ENCODE data around the gene TMEM138. TPM values are rescaled to one million over a fixed set of nuclear protein-coding genes. Genes with fewer than 3 reads are reported as not detected.

TMEM138 gene
- total RNA-seq, 3 donors from 2014 or later = 24.6 to 38.5 (median 32.8) TPM

- H3K27me3 ChIP-seq = no peaks in the 10 kb centered on the region
- intact Hi-C loops (cut with DNase I; ENCODE audit: low total_unique reads) = no loop called here
- TF ChIP-seq POLR2AphosphoS5 (IDR thresholded peaks at IDR 0.05) (no peak), CTCF (IDR thresholded peaks at IDR 0.05) (no peak), POLR2A (IDR thresholded peaks at IDR 0.05) (no peak)
- H3K9me3 ChIP-seq = no peaks in the 10 kb centered on the region
- peaks cover 0 to 6% of the 10 kb centered on the region in 2 donors for H3K4me1 ChIP-seq
- DNase-seq (ENCODE audit: low spot score in 2 of 2) = no peak
- H3K4me3 ChIP-seq = peak overlapping the region in 1 of 3 donors; percentile 6
- H3K36me3 ChIP-seq = no peaks in the 10 kb centered on the region
- peak overlapping the region in 1 of 2 donors; percentile 87 for H3K27ac ChIP-seq
These were observed 19.9 kb upstream of the TMEM138 start for GRCh38 chr11:61342207-61342803.

- intact Hi-C loops (cut with DNase I; ENCODE audit: low total_unique reads) = no loop called here
- no peak for DNase-seq (ENCODE audit: low spot score in 2 of 2)
- Histone ChIP-seq H3K27ac (peak overlapping the region in 1 of 2 donors; percentile 87), H3K27me3 (no peaks in the 10 kb centered on the region), H3K4me3 (no peak overlapping the region), H3K4me1 (peaks cover 0 to 6% of the 10 kb centered on the region in 2 donors), H3K9me3 (no peaks in the 10 kb centered on the region), H3K36me3 (no peaks in the 10 kb centered on the region)
- TF ChIP-seq POLR2AphosphoS5 (IDR thresholded peaks at IDR 0.05) (no peak), POLR2A (IDR thresholded peaks at IDR 0.05) (no peak), CTCF (IDR thresholded peaks at IDR 0.05) (no peak)
These were observed 18.1 kb upstream of the TMEM138 start for GRCh38 chr11:61343792-61344745.

- Histone ChIP-seq H3K27me3 (no peaks in the 10 kb centered on the region), H3K36me3 (no peaks in the 10 kb centered on the region), H3K4me3 (no peak overlapping the region), H3K9me3 (no peaks in the 10 kb centered on the region), H3K27ac (peak overlapping the region; percentile 52 to 62), H3K4me1 (peaks cover 0 to 6% of the 10 kb centered on the region in 2 donors)
- intact Hi-C loops (cut with DNase I; ENCODE audit: low total_unique reads) = no loop called here
- DNase-seq (ENCODE audit: low spot score in 2 of 2) = no peak
- no peak for TF ChIP-seq CTCF (IDR thresholded peaks at IDR 0.05)
These were observed 17.0 kb upstream of the TMEM138 start for GRCh38 chr11:61345170-61345610.

- H3K27me3 ChIP-seq = no peaks in the 10 kb centered on the region
- peak overlapping the region; percentile 52 to 62 for H3K27ac ChIP-seq
- no peak overlapping the region for H3K4me3 ChIP-seq
- peaks cover 0 to 6% of the 10 kb centered on the region in 2 donors for H3K4me1 ChIP-seq
- intact Hi-C loops (cut with DNase I; ENCODE audit: low total_unique reads) = no loop called here
- DNase-seq (ENCODE audit: low spot score in 2 of 2) = no peak
- H3K9me3 ChIP-seq = no peaks in the 10 kb centered on the region
- H3K36me3 ChIP-seq = no peaks in the 10 kb centered on the region
- no peak for TF ChIP-seq POLR2AphosphoS5 (IDR thresholded peaks at IDR 0.05)
These were observed 16.0 kb upstream of the TMEM138 start for GRCh38 chr11:61345954-61346843.

GRCh38 chr11:61347916-61348461 is 14.2 kb upstream of the TMEM138 start:
- Histone ChIP-seq H3K9me3 (no peaks in the 10 kb centered on the region), H3K4me1 (peaks cover 0 to 6% of the 10 kb centered on the region in 2 donors), H3K27me3 (no peaks in the 10 kb centered on the region), H3K4me3 (no peak overlapping the region), H3K36me3 (no peaks in the 10 kb centered on the region), H3K27ac (peak overlapping the region in 1 of 2 donors; percentile 55)
- TF ChIP-seq POLR2AphosphoS5 (IDR thresholded peaks at IDR 0.05) (peak in 1 of 3 donors; percentile 23), CTCF (IDR thresholded peaks at IDR 0.05) (no peak)
- no peak for DNase-seq (ENCODE audit: low spot score in 2 of 2)
- intact Hi-C loops (cut with DNase I; ENCODE audit: low total_unique reads) = no loop called here
